ENCODE measurements around the gene KCNH1. TPM values are rescaled to one million over a fixed set of nuclear protein-coding genes. Genes with fewer than 3 reads are reported as not detected.

The KCNH1 gene
- total and polyA plus RNA-seq, 4 donors, result 0.02 to 0.31 TPM; not detected in 2

DNA sequence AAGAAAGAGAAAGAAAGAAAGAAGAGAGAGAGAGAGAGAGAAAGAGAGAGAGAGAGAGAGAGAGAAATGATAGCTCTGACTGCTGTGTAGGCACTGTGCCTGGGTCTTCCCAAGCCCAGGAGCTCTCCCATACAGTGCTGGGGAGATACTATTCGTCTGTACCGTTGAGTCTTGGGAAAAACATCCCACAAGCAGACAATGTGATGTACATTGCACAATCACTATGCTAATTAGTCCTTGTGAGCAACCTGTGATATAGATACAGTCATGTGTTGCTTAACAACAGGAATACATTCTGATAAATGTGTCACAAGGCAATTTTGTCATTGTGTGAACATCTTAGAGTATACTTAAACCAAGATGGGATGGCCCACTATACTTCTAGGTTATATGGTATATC is 424.2 kb downstream of the KCNH1 start:
- TF ChIP-seq, protein P1, sequence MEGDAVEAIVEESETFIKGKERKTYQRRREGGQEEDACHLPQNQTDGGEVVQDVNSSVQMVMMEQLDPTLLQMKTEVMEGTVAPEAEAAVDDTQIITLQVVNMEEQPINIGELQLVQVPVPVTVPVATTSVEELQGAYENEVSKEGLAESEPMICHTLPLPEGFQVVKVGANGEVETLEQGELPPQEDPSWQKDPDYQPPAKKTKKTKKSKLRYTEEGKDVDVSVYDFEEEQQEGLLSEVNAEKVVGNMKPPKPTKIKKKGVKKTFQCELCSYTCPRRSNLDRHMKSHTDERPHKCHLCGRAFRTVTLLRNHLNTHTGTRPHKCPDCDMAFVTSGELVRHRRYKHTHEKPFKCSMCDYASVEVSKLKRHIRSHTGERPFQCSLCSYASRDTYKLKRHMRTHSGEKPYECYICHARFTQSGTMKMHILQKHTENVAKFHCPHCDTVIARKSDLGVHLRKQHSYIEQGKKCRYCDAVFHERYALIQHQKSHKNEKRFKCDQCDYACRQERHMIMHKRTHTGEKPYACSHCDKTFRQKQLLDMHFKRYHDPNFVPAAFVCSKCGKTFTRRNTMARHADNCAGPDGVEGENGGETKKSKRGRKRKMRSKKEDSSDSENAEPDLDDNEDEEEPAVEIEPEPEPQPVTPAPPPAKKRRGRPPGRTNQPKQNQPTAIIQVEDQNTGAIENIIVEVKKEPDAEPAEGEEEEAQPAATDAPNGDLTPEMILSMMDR (IDR thresholded peaks at IDR 0.05; ENCODE audit: control extremely low read depth, extremely low read depth), result no peak
- DNase-seq (no peak), ATAC-seq (ENCODE audit: insufficient read depth, low FRiP score) (no peak)
- no peak overlapping the region for H3K4me3 ChIP-seq
- no peaks in the 10 kb centered on the region for H3K27me3 ChIP-seq (ENCODE audit: control insufficient read depth in 3 of 3, insufficient read depth in 3 of 3, low read length in 2 of 3)
- H3K36me3 ChIP-seq (ENCODE audit: control insufficient read depth in 4 of 4, insufficient read depth in 4 of 4, low read length in 4 of 4), result no peaks in the 10 kb centered on the region
- H3K9ac ChIP-seq (ENCODE audit: insufficient read depth in 1 of 2, low read length in 2 of 2), result no peak overlapping the region
- H3K4me1 ChIP-seq (ENCODE audit: control insufficient read depth in 5 of 5, insufficient read depth in 5 of 5, low read length in 5 of 5), result no peaks in the 10 kb centered on the region
- no peaks in the 10 kb centered on the region for H3K9me3 ChIP-seq (ENCODE audit: control insufficient read depth in 4 of 4, insufficient read depth in 3 of 4, low read length in 3 of 4)
- 76 to 86% methylated on average over 2 of the region's 2 CpGs for WGBS, 2 donors
- H3K27ac ChIP-seq (ENCODE audit: low read depth in 1 of 2, low read length in 1 of 2), result no peak overlapping the region

DNA sequence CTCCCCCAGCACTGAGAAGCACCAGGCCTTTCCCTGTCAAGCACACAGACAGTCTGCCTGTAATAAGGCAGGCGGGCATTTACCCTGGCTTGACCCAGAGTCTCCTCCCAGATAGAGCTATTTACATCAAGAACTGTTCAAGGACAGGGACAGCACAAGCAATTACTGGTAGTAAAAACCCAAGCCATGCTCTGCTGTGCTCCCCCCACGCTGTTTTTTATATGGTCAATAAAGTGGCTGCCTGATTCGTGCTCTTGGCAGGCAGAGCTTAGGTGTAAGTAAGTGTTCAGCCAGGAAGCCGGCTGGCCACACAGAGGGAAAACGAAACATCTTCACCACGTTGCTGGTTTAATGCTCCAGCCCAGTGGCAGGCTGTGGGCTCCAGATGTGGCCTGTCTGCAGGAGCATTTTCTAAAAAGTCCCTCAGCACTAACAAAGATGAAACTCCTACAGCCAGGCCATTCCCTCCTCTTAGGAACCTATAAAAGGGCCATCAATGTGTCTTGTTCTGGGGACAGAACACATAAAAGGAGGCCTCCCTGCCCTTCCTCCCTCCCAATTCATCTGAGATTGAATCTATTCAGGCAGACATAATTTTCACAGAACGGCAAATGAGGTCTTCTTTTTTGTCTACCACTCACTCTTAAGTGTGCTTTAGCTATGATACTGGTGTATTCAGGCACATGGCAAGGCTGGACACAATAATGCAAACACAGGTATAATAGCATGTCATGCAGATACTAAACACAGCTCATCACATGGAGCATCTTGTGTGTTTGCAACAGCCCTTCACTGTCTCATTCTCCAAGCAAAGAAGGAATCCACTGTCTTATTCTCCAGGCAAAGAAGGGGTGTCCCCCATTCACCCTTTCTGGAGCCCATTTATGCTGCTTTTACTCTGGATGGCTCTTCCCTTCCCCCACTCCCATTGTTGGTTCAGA is 426.4 kb downstream of the KCNH1 start:
- no peak for ATAC-seq (ENCODE audit: insufficient read depth, low FRiP score)
- 84% methylated on average over 7 of the region's 7 CpGs for WGBS, 2 donors
- no peak for DNase-seq
- H3K36me3 ChIP-seq (ENCODE audit: control insufficient read depth in 4 of 4, insufficient read depth in 4 of 4, low read length in 4 of 4), result no peaks in the 10 kb centered on the region
- TF ChIP-seq, protein P1 (IDR thresholded peaks at IDR 0.05; ENCODE audit: control extremely low read depth, extremely low read depth), result no peak
- H3K27me3 ChIP-seq (ENCODE audit: control insufficient read depth in 3 of 3, insufficient read depth in 3 of 3, low read length in 2 of 3), result no peaks in the 10 kb centered on the region
- no peaks in the 10 kb centered on the region for H3K9me3 ChIP-seq (ENCODE audit: control insufficient read depth in 4 of 4, insufficient read depth in 3 of 4, low read length in 3 of 4)
- H3K4me3 ChIP-seq, result no peak overlapping the region
- no peak overlapping the region for H3K27ac ChIP-seq (ENCODE audit: low read depth in 1 of 2, low read length in 1 of 2)
- H3K9ac ChIP-seq (ENCODE audit: insufficient read depth in 1 of 2, low read length in 2 of 2), result no peak overlapping the region
- no peaks in the 10 kb centered on the region for H3K4me1 ChIP-seq (ENCODE audit: control insufficient read depth in 5 of 5, insufficient read depth in 5 of 5, low read length in 5 of 5)

DNA sequence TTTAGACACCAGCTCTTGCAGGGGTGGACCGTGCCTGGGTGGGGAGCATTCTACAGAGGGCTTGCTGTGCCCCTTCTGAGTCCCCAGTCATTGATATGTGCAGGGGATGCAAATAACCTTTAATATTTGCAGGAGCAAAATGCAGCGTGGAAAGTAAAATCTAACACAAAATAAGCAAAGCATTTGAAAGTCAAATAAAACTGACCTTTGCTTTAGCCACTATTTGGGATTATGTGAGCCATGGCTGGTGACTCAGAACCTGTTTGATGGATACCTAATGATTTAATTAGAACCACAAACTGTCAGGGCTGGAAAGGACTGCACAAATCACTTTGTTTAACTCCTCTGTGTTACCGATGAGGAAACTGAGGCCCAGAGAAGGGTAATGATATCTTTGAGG is 427.7 kb downstream of the KCNH1 start:
- no peaks in the 10 kb centered on the region for H3K27me3 ChIP-seq (ENCODE audit: control insufficient read depth in 3 of 3, insufficient read depth in 3 of 3, low read length in 2 of 3)
- no peaks in the 10 kb centered on the region for H3K4me1 ChIP-seq (ENCODE audit: control insufficient read depth in 5 of 5, insufficient read depth in 5 of 5, low read length in 5 of 5)
- no peak overlapping the region for H3K27ac ChIP-seq (ENCODE audit: low read depth in 1 of 2, low read length in 1 of 2)
- DNase-seq (no peak), ATAC-seq (ENCODE audit: insufficient read depth, low FRiP score) (no peak)
- H3K4me3 ChIP-seq, result no peak overlapping the region
- H3K36me3 ChIP-seq (ENCODE audit: control insufficient read depth in 4 of 4, insufficient read depth in 4 of 4, low read length in 4 of 4), result no peaks in the 10 kb centered on the region
- 83 to 87% methylated on average over 3 of the region's 3 CpGs for WGBS, 2 donors
- TF ChIP-seq, protein P1 (IDR thresholded peaks at IDR 0.05; ENCODE audit: control extremely low read depth, extremely low read depth), result no peak
- H3K9ac ChIP-seq (ENCODE audit: insufficient read depth in 1 of 2, low read length in 2 of 2), result no peak overlapping the region
- no peaks in the 10 kb centered on the region for H3K9me3 ChIP-seq (ENCODE audit: control insufficient read depth in 4 of 4, insufficient read depth in 3 of 4, low read length in 3 of 4)

All from lung (tissue), 12 donors.